Right kidney (tissue), 1 donor: ENCODE measurements around the gene CTU1.
A peak's percentile ranks its signal among the peaks of the same experiment; 100 is the strongest.

Source experiments
- DNase-seq: peaks from one replicate; pipeline ENCODE4 v3.0.0-alpha.2; 2016

The CTU1 gene

DNA sequence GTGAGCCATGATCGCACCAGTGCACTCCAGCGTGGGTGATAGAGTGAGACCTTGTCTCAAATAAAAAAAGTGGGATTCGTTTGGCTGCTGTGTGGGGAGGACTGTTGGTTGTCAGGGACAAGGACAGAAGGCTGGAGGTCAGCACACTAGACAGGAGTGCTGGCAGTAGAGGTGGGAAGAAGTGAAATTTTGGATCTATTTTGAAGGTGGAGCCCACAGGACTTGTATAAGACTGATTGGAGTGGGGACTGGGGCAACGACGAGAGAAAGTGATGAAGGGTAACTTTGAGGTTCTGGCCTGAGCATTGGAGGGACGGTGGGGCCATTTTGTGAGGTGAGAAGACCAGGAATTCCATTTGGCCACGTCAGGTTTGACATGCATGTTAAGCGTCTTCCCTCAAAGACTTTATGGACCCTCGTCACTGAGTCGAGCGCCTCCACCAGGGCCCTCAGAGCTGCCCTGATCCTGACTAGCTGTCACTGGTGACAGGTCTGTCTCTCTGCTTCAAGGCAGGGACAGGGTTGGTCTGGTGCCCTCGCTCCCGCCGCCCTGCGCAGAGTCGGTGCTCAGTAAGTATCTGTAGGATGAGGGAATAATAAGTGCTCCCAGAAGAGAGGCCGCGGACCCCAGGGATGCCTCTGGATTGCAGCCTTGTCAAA is 673 bp downstream of the CTU1 start:
- no peak for DNase-seq

DNA sequence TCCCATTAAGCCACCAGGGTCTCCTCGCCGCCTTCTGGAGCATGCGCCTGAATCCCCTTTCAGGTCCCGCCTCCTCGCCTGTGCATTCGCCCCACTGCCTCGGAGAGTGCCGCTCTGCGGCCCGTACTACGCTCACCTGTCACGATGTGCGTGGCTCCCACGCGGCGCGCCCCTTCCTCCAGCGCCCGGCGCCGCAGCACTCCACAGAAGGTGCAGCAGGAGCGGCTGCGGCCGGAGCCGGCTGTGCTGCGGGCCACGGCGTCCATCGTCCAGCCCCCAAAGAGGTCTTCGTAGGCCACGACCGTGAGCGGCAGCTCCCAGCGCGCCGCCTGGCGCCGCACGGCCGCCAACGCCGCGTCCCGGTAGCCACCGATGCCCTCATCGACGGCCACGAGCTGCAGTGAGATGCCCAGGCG is 4.3 kb downstream of the CTU1 start:
- peak; percentile 48 for DNase-seq

DNA sequence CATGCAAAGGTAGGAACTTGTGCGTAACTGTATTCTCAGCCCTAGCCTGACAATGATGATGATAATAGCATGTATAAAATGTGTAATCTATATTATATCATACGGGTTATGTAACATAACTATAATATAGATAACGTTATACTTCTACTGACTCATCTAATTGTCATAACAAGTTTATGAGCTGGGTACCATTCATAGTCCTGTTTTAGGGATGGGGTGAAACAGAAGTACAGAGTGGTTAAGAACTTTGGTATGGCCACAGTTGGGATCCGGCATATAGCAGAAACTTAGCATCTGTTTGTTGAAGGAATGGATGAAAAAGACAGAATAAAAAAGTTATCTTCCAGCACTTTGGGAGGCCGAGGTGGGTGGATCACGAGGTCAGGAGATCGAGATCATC is 5.2 kb downstream of the CTU1 start:
- DNase-seq, result no peak

DNA sequence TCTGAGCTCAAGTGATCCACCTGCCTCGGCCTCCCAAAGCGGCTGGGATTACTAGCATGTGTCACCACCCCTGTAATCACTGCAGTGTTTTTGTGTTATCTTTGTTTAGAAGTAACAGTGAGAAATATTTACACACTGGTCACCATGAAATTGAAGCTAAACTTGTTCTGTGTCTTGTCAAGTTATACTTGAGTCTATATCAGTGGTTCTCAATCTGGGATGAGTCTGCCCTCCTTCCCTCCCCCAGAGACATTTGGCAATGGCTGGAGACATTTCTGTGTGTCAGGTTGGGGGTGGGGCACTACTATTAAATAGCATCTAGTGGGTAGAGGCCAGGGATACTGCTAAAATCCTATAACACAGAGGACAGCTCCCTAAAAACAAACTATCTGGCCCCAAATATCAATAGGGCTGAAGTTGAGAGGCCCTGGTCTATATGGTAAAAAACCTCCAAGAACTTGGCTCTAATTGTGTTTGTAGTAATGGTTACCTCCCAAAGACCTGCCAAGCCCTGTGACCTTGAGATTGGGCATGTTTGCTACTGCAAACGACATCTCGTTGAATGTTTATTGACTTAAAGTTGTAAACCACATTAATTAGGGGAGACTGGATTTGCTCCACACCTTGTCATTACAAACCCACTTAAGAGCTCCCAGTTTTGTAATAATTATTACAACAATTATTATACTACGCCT is 6.9 kb downstream of the CTU1 start:
- no peak for DNase-seq

DNA sequence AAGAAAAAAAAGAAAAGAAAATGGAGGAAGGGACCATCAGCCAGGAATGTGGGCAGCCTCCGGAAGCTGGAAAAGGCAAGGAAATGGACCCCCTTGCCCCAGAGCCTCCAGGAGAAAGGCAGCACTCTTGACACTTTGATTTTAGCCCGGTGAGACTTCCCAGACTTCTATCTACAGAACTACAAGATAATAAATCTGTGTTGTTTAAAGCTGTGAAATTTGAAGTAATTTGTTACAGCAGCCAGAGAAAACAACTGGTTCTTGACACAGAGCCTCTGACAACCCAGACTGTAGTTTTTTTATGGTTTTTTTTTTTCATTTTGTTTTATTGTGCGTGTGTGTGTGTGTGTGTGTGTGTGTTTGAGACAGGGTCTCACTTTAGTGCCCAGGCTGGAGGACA is 7.6 kb downstream of the CTU1 start:
- DNase-seq, result no peak

DNA sequence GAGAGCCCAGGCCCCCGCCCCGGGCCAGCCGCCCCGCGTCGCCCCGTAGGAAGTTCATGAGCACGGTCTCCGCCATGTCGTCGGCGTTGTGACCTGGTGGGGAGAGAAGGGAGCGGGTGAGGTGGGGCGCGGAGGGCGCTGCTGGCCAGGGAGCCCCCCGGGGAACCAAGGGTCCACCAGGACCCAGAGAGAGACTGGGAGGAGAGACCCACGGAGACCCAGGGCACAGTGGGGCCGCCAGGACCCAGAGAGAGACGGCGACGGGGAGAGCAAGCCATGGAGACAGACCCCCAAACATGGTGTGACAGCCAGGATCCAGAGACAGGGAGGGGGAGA is 9.2 kb downstream of the CTU1 start:
- peak; percentile 54 for DNase-seq

DNA sequence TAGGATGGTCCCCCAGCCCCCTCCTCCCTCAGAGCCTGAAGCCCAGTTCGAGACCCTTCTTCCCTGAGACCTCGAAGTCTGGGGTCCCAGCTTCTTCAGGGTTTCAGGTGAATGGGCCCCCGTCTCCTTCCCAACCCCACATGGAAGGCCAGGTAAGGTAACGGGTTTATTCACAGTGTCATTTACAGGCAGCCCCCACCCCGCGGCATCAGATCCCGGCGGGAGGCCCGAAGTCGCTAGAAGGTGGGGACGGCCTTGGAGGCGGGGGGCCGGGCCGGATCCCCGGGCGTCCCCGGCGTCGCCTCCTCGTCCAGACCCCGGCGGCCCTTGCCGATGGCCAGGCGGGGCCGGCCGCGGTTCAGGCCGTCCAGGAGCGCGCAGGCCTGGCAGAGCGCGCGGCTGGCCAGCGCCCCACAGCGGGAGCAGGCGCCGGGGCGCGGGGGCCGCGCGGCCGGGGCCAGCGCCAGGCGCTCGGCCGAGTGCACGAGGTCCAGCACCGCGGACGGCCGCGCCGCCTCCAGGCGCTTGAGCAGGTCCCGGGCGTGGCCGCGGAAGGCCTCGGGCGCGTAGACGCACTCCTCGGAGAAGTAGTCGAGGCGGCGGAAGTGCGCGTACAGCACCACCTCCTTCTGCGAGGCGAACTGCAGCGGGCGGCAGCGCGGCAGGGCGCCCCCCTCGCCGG is 9.7 kb downstream of the CTU1 start:
- DNase-seq, result peak; percentile 36

DNA sequence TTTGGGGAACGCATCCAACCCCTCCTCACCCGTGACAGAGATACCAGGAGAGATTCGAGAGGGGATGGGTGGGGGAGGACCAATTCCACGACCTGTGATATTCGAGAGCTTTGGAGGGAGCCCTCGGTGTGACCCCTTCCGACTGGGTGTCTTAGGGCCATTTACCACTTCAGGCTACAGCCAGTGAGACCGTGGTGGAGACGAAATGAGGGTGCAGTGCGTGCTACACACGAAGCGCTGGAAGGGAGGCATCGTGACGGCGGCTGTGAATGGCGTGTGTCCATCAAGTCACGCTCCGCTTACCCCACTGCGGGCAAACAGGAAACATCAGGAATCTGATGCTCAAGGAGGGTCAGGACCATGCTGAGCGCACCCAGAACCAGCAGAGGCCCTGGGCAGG is 10.4 kb downstream of the CTU1 start:
- DNase-seq, result no peak

DNA sequence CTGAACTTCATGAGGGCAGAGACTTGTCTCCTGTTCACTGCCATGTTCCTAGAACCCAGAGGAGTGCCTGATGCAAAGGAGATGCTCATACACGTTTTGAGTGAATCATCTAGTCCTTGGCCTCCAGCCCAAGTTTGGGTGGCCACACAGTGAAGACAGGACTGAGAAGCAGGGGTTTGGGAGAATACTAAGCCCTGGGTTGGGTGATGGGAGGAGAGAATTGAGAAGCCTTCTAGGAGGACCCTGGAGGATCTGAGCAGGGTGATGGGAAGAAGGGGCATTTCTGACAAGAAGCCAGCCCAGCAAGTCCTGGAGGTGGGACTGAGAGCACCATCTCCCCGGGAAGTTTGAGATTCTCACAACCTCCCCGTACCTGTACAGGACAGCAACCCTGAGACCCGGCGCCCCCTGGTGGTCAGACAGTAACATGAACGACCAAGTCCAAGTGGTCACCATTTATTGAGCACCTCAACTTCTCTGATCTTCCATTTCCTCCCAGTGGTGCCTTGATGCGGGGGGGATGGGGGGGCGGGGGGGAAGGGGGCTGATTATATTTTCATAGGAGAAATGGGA is 11.0 kb downstream of the CTU1 start:
- no peak for DNase-seq

DNA sequence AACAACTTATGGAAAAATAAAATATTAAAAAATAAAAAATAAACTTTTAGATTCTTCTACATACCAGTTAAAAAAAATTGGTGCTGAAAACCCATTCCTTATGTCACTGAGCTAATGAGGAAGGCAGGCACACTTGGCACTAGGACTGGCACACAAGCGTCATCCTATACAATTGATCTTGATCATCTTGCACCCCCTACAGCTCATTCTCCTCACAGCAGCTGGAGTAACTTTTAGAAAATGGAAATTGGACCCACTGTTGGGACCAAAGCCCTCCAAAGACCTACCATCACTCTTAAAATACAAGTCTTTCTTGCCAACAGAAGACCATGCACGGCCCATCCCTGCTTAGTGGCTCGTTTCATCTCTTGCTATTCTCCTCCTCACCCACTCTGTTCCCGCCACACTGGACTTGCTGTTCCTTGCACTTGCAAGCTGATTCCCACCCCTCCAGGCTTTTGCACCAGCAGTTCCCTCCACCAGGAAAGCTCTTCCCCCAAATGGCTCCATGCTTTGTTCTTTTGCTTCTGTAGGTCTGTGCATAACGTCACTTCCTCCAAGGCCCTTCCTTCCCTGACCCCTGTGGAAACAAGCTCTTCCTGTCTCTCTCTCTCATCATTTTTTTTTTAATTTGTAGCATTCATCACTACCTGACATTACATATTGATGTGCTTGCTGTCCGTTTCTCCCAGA is 11.6 kb downstream of the CTU1 start:
- no peak for DNase-seq

DNA sequence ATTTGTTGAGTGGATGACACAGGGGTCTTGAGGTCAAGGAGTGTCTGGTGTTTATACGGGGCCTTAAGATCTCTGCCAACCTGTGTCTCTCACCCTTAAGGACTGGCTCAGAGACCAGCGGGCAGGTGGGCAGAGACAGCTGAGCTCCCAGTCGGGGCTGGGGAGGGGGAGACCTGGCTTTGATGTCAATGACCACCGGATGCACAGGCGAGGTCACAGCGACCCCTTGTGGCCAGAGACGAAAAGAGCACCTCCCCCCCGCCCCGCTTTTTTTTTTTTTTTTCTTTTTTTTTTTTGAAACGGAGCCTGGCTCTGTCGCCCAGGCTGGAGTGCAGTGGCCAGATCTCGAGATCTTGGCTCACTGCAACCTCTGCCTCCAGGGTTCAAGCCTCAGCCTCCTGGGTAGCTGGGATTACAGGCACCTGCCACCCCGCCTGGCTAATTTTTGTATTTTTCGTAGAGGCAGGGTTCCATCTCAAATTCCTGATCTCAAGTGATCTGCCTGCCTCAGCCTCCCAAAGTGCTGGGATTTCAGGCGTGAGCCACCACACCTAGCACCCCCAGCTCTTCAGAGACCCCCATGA is 13.4 kb downstream of the CTU1 start:
- peak; percentile 55 for DNase-seq

DNA sequence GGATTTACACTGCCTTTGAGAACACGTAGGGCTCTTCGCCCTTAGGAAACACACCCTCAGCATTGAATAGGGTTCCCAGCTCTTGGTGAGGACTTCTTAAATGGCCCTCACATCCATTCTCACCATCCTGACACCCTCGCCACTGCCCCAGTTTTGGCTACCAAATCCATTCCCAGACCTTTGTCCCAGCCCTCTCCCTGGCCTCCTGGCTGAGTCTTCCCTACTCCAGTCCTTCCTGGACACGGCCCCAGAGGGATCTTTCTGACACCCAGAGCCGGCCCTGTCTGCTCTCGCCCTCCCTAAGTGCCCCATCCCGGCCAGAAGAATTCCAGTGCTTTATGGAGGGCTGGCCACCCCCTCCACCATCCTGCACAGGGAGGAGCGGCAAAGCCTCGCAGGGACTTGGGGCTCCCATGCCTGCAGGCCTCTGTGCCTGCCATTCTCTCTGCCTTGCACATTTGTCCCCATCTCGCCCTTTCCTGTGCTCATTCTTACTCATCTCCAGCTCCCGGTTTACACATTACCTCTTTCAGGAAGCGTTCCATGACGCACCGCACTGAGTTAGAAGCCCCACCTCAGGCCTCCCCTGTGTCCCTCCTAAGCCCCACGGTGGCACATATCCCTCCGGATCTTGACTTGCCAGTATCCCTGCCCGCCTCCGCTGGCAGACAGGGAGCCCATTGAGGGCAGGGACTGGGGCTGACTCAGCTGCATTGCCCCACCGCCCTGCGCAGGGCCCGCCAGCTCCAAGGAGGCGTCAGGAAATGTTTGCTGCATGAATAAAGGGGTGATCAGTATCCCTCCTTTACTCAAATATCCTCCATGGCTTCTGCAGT is 14.5 kb downstream of the CTU1 start:
- DNase-seq, result no peak

DNA sequence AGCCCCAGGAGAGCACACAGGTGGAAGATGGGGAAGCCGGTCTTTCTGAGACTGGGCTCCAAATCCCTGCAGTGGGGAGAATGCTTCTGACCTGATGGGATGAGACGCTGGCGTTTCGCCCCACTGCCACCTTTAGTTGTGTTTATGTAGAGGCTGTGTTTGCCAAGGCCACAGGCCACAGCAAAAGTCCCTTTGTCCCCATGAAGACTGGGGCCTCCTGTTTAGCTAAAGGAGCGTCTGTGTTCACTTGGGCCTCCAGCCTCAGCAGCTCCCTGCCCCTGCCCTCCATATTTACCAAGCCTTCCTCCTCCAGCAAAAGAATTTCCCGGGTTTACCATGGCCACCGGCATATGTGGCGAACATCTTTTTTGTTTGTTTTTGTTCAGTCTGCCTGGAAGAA is 15.1 kb downstream of the CTU1 start:
- DNase-seq, result no peak

DNA sequence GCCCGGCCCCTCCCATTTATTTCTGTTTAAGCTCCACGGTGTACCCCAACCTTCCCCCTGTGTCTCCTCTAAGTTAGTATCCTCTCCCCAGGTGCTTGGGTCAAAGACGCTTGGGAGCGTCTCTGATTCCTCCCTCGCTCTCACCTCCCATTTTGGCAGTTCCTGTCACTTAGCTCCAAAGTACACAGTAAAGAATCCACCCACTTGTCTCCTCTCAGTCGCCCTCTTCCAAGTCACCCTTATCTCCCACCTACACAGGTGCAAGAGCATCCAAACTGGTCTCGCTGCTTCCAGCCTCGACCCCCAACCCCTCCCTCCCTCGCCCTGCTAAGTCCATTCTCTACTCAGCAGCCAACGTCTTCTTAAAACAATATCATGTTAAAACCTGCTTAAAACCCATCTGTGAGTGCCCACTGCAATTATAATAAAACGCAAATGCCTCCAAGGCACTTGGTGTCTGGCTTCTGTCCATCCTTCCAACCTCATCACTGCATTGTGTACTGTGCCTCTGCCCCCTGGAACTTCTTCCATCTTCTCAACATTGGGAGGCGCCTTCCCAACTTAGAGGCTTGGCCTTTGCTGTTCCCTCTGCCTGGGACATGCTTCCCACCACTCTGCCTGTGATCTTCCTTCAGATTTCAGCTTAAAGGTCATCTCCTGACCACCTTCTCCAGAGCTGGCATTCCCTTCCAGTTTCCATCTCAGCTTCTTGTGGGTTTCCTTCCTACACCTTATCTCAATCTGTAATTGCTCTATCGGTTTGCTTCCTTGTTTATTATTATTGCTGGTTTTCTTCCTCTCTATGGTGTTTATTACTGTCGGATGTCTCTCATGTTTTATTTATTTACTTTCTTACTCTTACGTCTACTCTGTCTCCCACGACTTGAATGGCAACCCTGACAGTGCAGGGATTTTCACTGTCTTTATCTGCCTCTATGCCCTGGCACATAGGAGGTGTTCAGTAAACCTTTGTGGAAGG is 16.0 kb downstream of the CTU1 start:
- DNase-seq, result no peak

DNA sequence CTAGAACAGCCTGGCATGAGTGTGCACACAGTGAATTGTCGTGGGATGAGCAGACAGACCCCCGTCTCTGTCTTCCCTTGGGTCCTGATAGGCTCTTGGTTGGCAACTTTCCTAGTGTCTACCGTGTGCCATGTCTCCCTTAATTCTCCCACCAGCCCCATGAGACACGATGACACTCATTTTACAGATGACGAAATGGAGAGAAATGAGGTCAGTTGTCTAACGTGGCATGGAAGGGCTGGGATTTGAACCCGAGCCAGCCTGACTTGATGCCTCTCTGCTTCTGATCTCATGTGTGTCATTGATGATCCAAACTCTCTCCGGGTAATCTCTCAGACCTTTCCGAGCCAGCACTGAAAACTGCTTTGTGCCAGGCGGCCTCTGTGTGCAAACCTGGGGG is 17.1 kb downstream of the CTU1 start:
- no peak for DNase-seq

DNA sequence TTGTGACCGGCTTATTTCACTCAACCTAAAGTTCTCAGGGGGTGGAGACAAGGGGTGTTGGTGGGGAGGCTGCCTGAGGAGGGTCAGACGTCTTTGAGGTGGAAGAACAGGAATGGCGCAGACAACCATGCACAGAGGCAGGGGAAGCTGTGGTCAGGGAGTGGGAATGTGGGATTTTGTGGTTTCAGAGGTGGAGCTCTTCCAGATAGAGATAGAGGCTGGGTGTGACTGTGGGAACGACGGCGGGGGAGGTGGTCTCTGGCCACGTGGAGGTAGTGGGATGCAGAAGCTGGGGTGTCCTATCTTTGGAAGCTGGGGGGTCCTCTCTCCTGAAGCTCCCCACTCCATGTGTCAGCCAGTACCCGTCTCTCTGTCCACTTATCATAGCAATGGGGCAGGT is 17.7 kb downstream of the CTU1 start:
- no peak for DNase-seq

DNA sequence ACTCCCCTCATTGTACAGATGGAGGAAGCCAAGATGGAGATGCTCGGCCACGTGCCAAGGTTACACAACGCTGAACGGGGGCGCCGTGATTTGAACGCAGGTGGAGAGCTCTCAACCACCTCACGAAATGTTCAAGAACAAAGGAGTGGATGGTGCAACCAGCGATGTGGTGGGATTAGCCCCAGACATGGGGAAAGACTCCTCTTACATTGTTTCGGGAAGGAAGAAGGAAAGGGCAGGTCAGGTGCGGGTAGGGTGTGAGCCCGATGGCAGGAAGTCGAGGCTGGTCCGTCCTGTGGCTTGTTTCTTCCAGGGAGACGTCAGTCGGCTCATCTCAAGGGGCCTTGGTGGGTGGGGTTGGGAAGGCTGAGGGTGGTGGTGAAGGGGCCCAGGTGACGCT is 18.4 kb downstream of the CTU1 start:
- DNase-seq, result no peak

DNA sequence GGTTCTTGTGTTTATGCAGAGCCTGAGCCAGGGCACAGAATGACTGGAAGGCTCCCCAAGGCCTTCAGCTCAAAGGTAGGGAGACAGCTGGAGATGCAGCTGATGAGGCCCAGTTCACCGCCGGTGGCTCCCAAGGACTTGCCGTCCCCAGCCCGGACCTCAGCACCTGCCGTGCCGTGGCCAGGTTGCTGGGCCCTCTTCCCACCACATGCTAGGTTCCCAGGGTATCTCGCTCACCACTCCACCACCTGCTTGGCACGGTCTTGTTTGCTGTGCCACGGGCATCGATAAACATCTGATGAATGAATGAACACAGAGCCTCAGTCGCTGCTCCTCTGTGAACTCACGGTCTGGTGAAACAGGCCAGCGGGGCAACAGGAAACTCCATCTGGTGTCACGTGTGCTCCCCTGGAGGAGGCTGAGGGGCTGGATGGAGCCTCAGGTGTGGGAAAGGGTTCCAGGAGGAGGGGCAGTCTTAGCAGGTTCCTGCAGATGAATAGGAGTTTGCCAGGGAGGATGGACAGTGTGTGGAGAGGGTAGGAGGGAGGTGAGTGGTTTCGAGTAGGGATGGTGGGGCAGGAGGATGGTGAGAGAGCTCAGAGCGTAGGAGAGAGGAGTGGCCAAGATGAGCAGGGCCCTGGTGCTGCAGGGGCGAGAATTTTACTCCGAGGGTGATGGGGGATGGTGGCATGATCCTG is 21.9 kb downstream of the CTU1 start:
- DNase-seq, result no peak

DNA sequence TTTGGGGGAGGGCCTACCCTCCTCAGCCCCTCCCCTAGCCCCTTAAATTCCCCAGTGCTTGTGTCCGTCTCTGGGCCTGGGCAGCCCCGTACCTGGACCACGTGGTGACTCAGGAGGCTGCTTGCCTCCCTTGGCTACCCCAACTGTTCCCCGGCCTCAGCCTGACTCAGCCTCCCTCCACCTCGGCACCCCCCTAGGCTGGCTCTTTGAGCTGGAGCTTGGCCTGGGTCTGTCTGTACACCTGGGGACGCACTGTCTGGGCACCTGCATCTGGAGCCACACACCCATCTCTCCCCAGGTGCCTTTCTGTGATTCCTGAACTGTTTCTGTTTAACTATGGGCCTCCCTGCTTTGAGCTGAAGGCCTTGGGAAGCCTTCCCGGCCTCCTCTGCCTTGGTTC is 23.7 kb downstream of the CTU1 start:
- no peak for DNase-seq

DNA sequence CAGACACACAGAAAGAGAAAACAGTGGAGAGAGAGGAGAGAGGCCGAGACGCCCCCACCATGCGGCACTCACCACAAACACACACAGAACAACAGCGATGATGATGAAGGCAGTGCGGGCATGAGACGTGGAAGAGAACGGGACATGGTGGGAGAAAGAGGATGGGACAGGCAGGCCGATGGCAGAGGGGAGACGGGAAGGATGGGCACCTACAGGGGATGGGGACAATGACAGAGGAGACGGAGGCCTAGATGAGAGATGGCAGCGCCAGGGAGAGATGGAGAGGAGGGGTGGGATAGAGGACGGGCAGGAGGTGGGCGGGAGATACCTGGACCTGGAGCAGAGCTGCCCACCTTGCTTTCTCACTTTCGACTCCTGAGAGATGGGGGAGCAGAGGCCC is 24.4 kb downstream of the CTU1 start:
- no peak for DNase-seq
